ENCODE results near the gene PCSK9.

PCSK9 gene

GRCh38 chr1:55044617-55045397, 5.5 kb downstream of the PCSK9 start:
- DNase-seq, result no peak

- DNase-seq, result no peak
Measured at GRCh38 chr1:55045430-55045829, 6.1 kb downstream of the PCSK9 start.

DNA sequence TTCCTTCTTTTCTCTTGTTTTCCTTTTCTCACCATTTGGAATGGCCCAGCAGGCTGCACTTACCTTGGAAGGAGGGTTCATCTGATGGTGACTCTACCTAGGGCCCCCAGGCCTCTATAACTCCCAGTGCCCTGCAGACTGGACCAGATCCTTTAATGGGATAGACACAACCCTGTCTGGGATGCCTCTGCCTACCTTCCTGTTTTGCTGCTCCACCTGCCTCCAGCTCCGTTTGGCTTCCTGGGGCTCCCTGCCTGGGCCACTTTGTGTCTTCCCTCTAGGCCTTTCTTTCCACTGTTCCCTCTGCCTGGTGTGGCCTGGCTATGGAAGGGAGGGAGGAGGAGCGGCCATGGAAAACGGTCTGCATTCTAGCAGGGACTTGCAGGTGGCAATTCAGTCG, 7.5 kb downstream of the PCSK9 start:
- DNase-seq, result no peak

DNA sequence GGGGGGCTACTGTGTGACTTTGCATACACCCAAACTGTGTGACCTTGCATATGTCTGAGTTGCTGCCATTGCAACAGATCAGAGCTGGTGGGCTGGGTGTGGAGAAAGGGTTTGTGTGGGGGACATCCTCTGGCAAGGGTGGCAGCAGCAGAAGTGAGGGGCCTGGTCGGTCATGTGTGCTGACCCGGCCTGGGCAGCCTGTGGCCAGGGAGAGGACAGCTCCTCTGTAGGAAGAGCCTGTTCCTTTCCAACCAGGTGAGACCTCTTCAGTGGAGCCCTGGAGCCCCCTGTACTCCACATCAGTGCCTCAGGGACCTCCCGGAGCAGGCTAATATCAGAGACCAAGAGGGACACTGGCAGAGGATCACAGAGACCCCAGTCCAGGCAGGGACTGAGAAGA, 8.3 kb downstream of the PCSK9 start:
- DNase-seq, result no peak

- DNase-seq, result no peak
Measured at GRCh38 chr1:55048453-55049270, 9.3 kb downstream of the PCSK9 start.

DNA sequence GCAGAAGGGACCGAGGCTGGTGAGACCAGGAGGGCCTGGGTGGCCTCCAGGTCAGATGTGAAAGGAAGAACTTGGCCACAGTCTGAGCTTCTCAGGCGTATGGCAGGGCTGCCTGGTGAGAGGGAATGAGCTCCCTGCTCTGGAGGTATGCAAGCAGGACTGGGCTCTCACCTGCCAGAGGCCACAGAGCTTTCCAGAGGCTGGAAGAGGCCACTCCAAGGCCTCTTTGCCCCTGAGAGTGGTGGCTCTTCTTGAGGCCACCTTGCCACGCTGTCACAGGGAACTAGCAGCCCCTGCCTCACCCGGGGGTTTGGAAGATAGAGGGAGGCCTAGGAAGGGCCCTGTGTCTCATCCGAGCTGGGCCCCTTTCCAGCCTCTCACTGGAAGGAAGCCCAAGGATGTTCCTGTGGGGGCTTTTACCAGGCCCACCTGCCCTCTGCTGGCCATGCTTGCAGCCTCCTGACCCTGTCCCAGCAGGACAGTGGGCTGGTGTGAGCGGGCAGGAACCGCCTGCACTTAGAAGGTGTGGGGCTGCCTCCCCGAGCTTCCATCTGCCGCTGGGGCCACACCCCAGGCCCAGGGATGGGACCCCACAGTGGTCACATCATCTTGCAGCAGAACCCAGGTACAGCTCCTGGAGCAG, 10.0 kb downstream of the PCSK9 start:
- DNase-seq, result no peak

- no peak for DNase-seq
Measured at GRCh38 chr1:55049914-55050278, 10.5 kb downstream of the PCSK9 start.

- DNase-seq, result no peak
Measured at GRCh38 chr1:55050283-55050682, 10.9 kb downstream of the PCSK9 start.

DNA sequence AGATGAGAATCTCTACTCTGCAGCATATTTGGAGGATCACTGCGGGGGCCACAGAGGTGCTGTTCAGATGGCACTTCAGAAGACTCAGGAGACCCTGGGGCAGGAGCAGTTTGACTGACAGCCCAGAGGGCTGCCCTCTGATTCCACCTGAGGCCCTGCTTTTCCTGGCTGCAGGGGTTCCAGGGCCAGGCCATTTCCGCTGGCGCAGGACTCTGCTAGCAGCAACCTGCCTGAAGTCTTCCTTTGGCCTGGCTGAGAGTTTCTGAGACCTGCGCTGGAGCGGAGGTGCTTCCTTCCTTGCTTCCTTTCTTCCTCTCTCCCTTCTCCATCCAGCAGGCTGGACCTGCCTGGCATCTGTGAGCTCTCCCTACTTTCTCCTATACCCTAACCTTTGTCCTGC, 11.8 kb downstream of the PCSK9 start:
- DNase-seq, result no peak

DNA sequence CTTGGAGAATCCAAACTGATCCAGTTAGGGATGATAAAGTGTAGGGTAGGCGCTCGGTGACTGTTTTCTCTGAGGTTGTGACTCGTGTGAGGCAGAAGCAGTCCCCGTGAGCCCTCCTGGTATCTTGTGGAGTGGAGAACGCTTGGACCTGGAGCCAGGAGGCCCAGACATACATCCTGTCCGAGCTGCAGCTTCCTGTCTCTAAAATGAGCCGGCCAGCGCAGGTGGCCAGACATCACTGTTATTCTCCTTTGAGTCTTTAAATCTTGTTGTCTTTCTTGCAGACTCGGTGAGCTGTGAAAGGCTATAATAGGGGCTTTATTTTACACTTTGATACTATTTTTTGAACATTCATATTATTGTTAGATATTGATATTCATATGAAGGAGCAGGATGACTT, 12.3 kb downstream of the PCSK9 start:
- DNase-seq, result no peak

- no peak for DNase-seq
Measured at GRCh38 chr1:55052221-55053142, 13.1 kb downstream of the PCSK9 start.

DNA sequence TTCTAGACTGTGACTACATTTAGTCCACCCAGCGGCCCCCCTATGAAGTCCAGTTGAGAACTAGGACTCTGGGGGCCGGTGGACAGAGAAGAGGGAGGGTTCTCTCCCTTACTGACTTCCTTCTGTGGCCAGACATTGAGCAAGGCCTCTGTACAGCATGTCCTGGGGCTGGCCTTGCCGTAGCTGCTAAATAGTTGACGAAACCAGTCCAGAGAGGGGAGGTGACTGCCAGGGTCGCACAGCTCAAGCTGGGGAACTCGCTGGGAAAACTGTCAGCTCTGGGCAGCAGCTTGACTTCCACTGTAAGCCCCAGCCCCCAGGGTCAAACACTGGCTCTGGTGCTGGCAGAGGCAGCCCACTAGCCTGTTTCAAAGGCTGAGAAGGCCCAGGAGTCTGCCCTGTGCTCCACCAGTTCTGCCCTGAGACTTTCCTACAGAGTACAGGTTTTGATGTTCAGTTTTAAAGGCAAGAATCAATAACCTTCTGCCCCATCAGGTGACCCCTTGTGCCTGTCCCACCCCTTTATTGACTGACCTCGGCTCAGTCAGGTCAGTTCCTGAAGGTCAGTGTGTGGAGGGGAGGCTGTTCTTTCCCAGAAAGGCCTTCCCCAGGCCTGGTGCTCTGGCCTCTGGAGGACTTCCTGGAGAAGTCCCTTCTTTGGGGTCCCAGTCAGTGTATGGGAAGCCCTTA, 14.1 kb downstream of the PCSK9 start:
- DNase-seq, result no peak

- no peak for DNase-seq
Measured at GRCh38 chr1:55054396-55054795, 15.0 kb downstream of the PCSK9 start.

DNA sequence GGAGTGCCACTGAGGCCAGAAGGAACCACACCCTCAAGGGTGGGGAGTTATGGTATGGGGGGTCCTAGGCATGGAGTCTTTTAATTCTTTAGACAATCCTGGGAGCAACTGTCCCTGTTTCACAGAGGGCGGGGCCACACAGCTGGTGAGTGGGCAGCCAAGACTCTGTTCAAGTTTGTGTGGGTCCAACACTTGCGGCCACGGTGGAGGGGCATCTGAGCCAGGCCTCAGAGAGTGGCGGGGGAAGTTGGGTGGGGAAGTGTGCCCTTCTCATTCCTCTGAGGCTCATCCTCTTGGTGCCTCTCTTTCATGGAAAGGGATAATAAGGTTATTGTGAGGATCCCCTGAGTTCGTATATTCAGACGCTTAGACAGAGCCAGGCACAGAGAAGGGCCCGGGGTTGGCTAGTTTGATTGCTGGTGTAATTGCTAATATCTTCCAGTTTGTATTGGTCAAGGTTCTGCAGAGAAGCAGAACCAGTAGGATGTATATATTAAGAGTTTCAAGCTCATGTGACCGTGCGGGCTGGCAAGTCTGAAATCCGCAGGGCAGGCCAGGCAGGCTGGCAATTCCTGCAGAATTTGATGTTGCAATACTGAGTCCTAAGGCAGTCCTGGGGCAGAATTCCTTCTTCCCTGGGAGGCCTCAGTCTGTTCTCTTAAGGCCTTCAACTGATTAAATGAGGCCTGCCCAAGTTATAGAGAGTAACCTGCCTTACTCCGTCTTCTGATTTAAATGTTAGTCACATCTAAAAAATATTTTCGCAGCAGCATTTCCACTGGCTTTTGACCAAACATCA, 15.9 kb downstream of the PCSK9 start:
- DNase-seq, result no peak

- no peak for DNase-seq
Measured at GRCh38 chr1:55055951-55056631, 16.7 kb downstream of the PCSK9 start.

DNA sequence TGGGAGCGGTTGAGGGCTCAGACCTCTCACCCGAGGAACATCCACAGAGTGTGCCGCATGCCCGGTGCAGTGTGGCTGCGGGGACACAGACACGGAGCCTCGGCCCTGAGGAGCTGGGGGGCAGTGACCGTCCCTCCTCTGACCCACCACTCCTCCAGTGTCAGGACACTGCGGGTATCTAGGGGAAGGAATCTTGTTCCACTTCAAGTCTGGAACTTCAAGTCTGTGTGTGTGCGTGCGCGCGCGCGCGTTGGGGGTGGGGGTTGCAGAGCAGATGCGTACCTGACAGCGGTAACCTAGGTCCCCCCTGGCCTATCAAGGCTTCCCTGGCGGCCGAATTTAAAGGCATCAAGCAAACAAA, 17.3 kb downstream of the PCSK9 start:
- DNase-seq, result no peak

DNA sequence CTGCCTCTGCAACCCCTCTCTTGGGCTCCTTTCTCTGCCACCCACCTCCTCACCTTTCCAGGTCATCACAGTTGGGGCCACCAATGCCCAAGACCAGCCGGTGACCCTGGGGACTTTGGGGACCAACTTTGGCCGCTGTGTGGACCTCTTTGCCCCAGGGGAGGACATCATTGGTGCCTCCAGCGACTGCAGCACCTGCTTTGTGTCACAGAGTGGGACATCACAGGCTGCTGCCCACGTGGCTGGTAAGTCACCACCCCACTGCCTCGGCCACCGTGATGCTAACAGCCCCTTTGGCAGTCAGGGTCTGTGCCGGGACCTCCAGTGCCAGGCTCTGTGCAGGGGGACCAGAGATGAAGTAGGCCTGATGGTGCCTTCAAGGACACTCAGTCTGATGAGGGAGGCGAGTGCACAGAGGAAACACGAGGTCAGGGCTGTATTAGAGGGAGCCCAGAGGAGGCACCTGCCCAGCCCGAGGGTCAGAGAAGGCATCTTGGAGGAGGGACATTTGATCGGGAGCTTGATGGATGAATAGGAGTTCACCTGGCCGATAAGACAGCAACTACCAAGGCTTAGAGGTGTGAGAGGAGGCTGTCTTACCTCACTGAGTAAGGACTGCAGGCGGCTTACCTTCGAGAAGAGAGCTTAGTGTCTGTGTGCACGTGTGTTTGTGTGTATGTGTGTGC, 18.1 kb downstream of the PCSK9 start:
- no peak for DNase-seq

- DNase-seq, result no peak
Measured at GRCh38 chr1:55057956-55058298, 18.6 kb downstream of the PCSK9 start.

- DNase-seq, result no peak
Measured at GRCh38 chr1:55059302-55060132, 20.2 kb downstream of the PCSK9 start.
